HepG2 (cell line): Measurements from ENCODE around the gene DNAH8. TPM values are rescaled to one million over a fixed set of nuclear protein-coding genes. Genes with fewer than 3 reads are reported as not detected.
A peak's percentile ranks its signal among the peaks of the same experiment; 100 is the strongest.

Experiments
- ATAC-seq: fragments of 200-7000 bp; cut with Tn5 transposase; 3 replicates; pipeline ENCODE4 v1.9.1; 2020; ENCODE audit warnings: mild to moderate bottlenecking, moderate library complexity
- BruUV-seq: library from RNA; stranded (reverse); fragments of 400-500 nt; replicated peaks from 2 replicates; lab custom pipeline; 2021; lab: Mats Ljungman, UMichigan
- CTCF ChIA-PET: fragments of 300-600 bp; formaldehyde crosslinking; extraction: SDS; loops from one replicate; lab custom pipeline; 2021; ENCODE audit warnings: low total read pairs, inconsistent platforms, low intra/inter-chr PET ratio; lab: Yijun Ruan, JAX
- POLR2A ChIA-PET: fragments of 350-600 bp; sonication (Branson Sonifier 250); formaldehyde crosslinking; loops from one replicate; lab custom pipeline; 2020; ENCODE audit warnings: antibody characterized with exemption, inconsistent platforms; lab: Yijun Ruan, JAX
- DNase-seq: peaks from one replicate; pipeline ENCODE4 v3.0.0-alpha.2; 2015; ENCODE audit warnings: low spot score
- FAIRE-seq: peaks from 3 replicates; lab custom pipeline; 2011; peaks lifted over from hg19 to GRCh38; lab: Jason Lieb, UNC
- H2AFZ ChIP-seq: one replicate; pipeline ENCODE4 v1.6.1; 2011; ENCODE audit warnings: low read length, inconsistent platforms
- H3K27ac ChIP-seq: fragments of 300-600 bp; 3 replicates; pipeline ENCODE4 v1.8.0; 2011; ENCODE audit warnings: mixed run types, mild to moderate bottlenecking, mixed read lengths, low read length, inconsistent platforms; ENCODE audit not compliant: insufficient read depth; ENCODE audit errors: extremely low read length
- H3K27me3 ChIP-seq, 2 experiments: fragments of 200-600 bp in 1 of 2; 2 replicates in 1 of 2; 3 replicates in 1 of 2; pipeline versions ENCODE4 v1.6.0 to v1.8.0; 2011; ENCODE audit warnings: low read length in 2 of 2, mild to moderate bottlenecking in 2 of 2, moderate library complexity in 2 of 2, inconsistent platforms in 1 of 2; ENCODE audit not compliant: insufficient read depth in 2 of 2, control insufficient read depth in 1 of 2
- H3K36me3 ChIP-seq, 2 experiments: fragments of 200-600 bp in 1 of 2; replicated peaks in 1 of 2; 2 replicates in 1 of 2; 3 replicates in 1 of 2; pipeline versions ENCODE4 v1.5.1 to v1.8.0; 2011; ENCODE audit warnings: low read length in 2 of 2, inconsistent platforms in 1 of 2; ENCODE audit not compliant: insufficient read depth in 2 of 2, control insufficient read depth in 1 of 2
- H3K4me1 ChIP-seq: 2 replicates; pipeline ENCODE4 v1.5.1; 2012; ENCODE audit warnings: low read length, inconsistent platforms; ENCODE audit not compliant: insufficient read depth
- H3K4me2 ChIP-seq: 2 replicates; pipeline ENCODE4 v1.6.0; 2011; ENCODE audit warnings: low read depth, low read length, inconsistent platforms
- H3K4me3 ChIP-seq, 3 experiments: fragments of 200-600 bp in 1 of 3; sonication (generic), shearing (Covaris generic) in 1 of 3; replicated peaks in 1 of 3; 2 replicates each; pipeline ENCODE4 v1.5.1; 2011 to 2016; ENCODE audit warnings: low read length in 3 of 3, inconsistent platforms in 2 of 3, low read depth in 2 of 3, mild to moderate bottlenecking in 2 of 3, control low read depth in 1 of 3, mixed read lengths in 1 of 3; ENCODE audit not compliant: insufficient read depth in 1 of 3
- H3K79me2 ChIP-seq: one replicate; pipeline ENCODE4 v1.6.1; 2011; ENCODE audit warnings: low read length, inconsistent platforms; ENCODE audit not compliant: insufficient read depth
- H3K9ac ChIP-seq: 2 replicates; pipeline ENCODE4 v1.6.0; 2011; ENCODE audit warnings: mild to moderate bottlenecking, low read depth, low read length, inconsistent platforms; ENCODE audit not compliant: insufficient read depth
- H3K9me3 ChIP-seq: 2 replicates; pipeline ENCODE4 v1.5.1; 2012; ENCODE audit warnings: mild to moderate bottlenecking, low read length
- H4K20me1 ChIP-seq: 2 replicates; pipeline ENCODE4 v1.6.0; 2011; ENCODE audit warnings: inconsistent platforms, mild to moderate bottlenecking, low read length, moderate library complexity; ENCODE audit not compliant: insufficient read depth
- FOXP1 ChIP-seq, 2 experiments: fragments of 450-650 bp in 1 of 2; IDR thresholded peaks; 2 replicates each; pipeline ENCODE4 v1.6.1; 2017 to 2018; ENCODE audit warnings: antibody characterized with exemption in 1 of 2
- MAFK ChIP-seq, 2 experiments: IDR thresholded peaks in 1 of 2; conservative IDR thresholded peaks in 1 of 2; 2 replicates each; pipeline ENCODE4 v1.6.1; 2011; ENCODE audit warnings: improper control_type of control experiment in 2 of 2, low read length in 2 of 2
- NR2F1 ChIP-seq, 2 experiments: fragments of 450-650 bp in 1 of 2; formaldehyde crosslinking in 1 of 2; IDR thresholded peaks; 2 replicates each; pipeline versions ENCODE4 v1.5.0 to v1.6.1; 2016 to 2020; ENCODE audit warnings: mild to moderate bottlenecking in 1 of 2, missing compliant biosample characterization in 1 of 2, missing genetic modification reagents in 1 of 2, moderate library complexity in 1 of 2
- PHF8 ChIP-seq: sonication (generic); formaldehyde crosslinking; IDR thresholded peaks from 2 replicates; pipeline ENCODE4 v1.5.0; 2020; ENCODE audit warnings: missing genetic modification reagents
- RXRA ChIP-seq: sonication (generic); formaldehyde crosslinking; IDR thresholded peaks from 2 replicates; pipeline ENCODE4 v1.5.1; 2020; ENCODE audit warnings: missing genetic modification reagents
- YEATS2 ChIP-seq: sonication (generic); formaldehyde crosslinking; IDR thresholded peaks from 2 replicates; pipeline ENCODE4 v1.4.0; 2020; ENCODE audit warnings: missing genetic modification reagents, borderline replicate concordance
- ZNF891 ChIP-seq: sonication (generic); formaldehyde crosslinking; IDR thresholded peaks from 2 replicates; pipeline ENCODE4 v1.5.0; 2020; ENCODE audit warnings: mild to moderate bottlenecking, missing genetic modification reagents
- WGBS: methylation state at CpG from one replicate; pipeline ENCODE4 v1.1.6; 2017; ENCODE audit warnings: low lambda C conversion rate; 5-methylcytosine and 5-hydroxymethylcytosine counted together
- in situ Hi-C: cut with HindIII; loops from 2 replicates; pipeline ENCODE4 v1.10.0; 2017; ENCODE audit warnings: low pct_unique_long_range_greater_than_20kb; ENCODE audit not compliant: extremely low pct_ligation_motif_present
- intact Hi-C: fragments of 100-400 bp; cut with micrococcal nuclease; formaldehyde crosslinking; loops from one replicate; pipeline ENCODE4 v1.10.0; 2022; ENCODE audit not compliant: unreplicated experiment
- polyA plus RNA-seq, 8 experiments: library from polyadenylated mRNA; depleted of rRNA in 3 of 8; stranded (reverse) in 7 of 8; unstranded in 1 of 8; fragments of >200 nt; fragmentation: Illumina TruSeq in 4 of 8; extraction: Trizol in 4 of 8; gene quantifications; 2 replicates each; pipeline versions ENCODE4 v1.2.1 to v1.2.3, GENCODE V29; 2011 to 2016; ENCODE audit warnings: low read depth in 4 of 8, missing spikeins in 1 of 8, mixed read lengths in 1 of 8; ENCODE audit not compliant: insufficient read depth in 1 of 8
- total RNA-seq, 5 experiments: library from RNA; depleted of rRNA; stranded (reverse); fragments of >200 nt; fragmentation: Illumina TruSeq; extraction: Trizol; gene quantifications; 2 replicates each; pipeline ENCODE4 v1.2.3, GENCODE V29; 2016; ENCODE audit warnings: low read depth in 1 of 5

DNAH8 gene
- total and polyA plus RNA-seq, 2 of the 13 experiments (the other 11 are each of a cell fraction or from before 2014, with no cell fraction given): not detected

DNA sequence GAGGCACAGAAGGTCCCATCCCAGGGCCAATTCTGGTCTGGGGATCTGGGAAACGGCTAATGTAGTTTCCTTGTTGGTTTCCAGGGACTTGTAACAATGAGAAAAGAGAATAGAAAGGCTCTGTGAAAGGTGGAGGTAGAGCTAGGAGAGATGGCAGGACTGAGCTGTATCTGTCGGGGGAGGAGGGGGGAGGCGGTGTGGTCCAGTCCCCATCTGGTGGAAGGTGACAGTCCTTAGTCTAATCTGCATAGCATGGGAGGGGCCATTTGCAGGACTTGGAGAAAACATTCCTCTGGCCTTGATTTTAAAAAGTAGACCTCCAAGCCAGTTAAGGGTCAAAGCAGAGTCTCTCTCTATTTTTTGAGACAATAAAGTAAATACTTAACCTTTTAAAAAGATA lies 137.1 kb downstream of the DNAH8 start:
- DNase-seq: no peak
- FAIRE-seq: no peak
- no peaks in the 10 kb centered on the region for H3K79me2 ChIP-seq
- in situ Hi-C loops: no loop called here
- intact Hi-C loops: no loop called here
- no TSS peak for BruUV-seq
- TF ChIP-seq NR2F1 (CRISPR knock-in tag; IDR thresholded peaks at IDR 0.05) (no peak), ZNF891 (CRISPR knock-in tag) (no peak), YEATS2 (CRISPR knock-in tag) (no peak), PHF8 (no peak), RXRA (no peak)
- H3K9me3 ChIP-seq: no peaks in the 10 kb centered on the region
- no peaks in the 10 kb centered on the region for H3K36me3 ChIP-seq
- WGBS: 42% methylated on average over 3 of the region's 3 CpGs
- H3K9ac ChIP-seq: no peak overlapping the region
- ATAC-seq: no peak
- H3K27ac ChIP-seq: no peak overlapping the region
- no peaks in the 10 kb centered on the region for H3K4me1 ChIP-seq
- H2AFZ ChIP-seq: no peak overlapping the region
- no peak overlapping the region for H3K4me2 ChIP-seq
- no peak overlapping the region for H3K4me3 ChIP-seq
- no peaks in the 10 kb centered on the region for H4K20me1 ChIP-seq
- H3K27me3 ChIP-seq: no peaks in the 10 kb centered on the region
- POLR2A ChIA-PET: no interaction called here
- CTCF ChIA-PET: no interaction called here

GRCh38 chr6:38853236-38853635 lies 138.1 kb downstream of the DNAH8 start:
- intact Hi-C loops: no loop called here
- Histone ChIP-seq H4K20me1 (no peaks in the 10 kb centered on the region), H3K4me2 (no peak overlapping the region), H3K9ac (no peak overlapping the region), H3K79me2 (no peaks in the 10 kb centered on the region), H3K9me3 (no peaks in the 10 kb centered on the region), H3K36me3 (no peaks in the 10 kb centered on the region), H3K4me1 (no peaks in the 10 kb centered on the region), H3K4me3 (no peak overlapping the region), H3K27ac (no peak overlapping the region), H3K27me3 (no peaks in the 10 kb centered on the region), H2AFZ (no peak overlapping the region)
- DNase-seq (no peak), FAIRE-seq (no peak), ATAC-seq (no peak)
- peak in 1 of 2 experiments; percentile 50; a peak in 2 of 4 replicates for TF ChIP-seq MAFK (conservative IDR thresholded peaks at IDR 0.05 in 1 of 2, IDR thresholded peaks at IDR 0.05 in 1 of 2; ENCODE audit: low read length in 2 of 2)
- no peak for TF ChIP-seq FOXP1 (IDR thresholded peaks at IDR 0.05)
- TF ChIP-seq FOXP1 (CRISPR knock-in tag; IDR thresholded peaks at IDR 0.05): no peak
- no TSS peak for BruUV-seq
- WGBS: 45% methylated on average over 2 of the region's 2 CpGs
- in situ Hi-C loops: no loop called here
- ChIA-PET CTCF (no interaction called here), POLR2A (no interaction called here)
